Common myeloid progenitor, CD34-positive (primary cell): ENCODE data around the gene SPACA9.

ENCODE experiments used
- CTCF ChIA-PET: fragments of 350-600 bp; sonication (Branson Sonifier 250); formaldehyde crosslinking; loops from one replicate; lab custom pipeline; 2021; ENCODE audit warnings: antibody characterized with exemption; lab: Charles Lee
- POLR2A ChIA-PET: fragments of 350-600 bp; sonication (Branson Sonifier 250); formaldehyde crosslinking; loops from one replicate; lab custom pipeline; 2021; ENCODE audit warnings: antibody characterized with exemption; lab: Charles Lee
- DNase-seq, 3 donors: peaks; one replicate each; pipeline versions ENCODE4 v3.0.0 to v3.0.0-alpha.2; 2013
- H3K27ac ChIP-seq, 2 experiments: 1 replicate in 1 of 2; 2 replicates in 1 of 2; pipeline ENCODE4 v1.7.0; 2013; ENCODE audit warnings: inconsistent platforms in 2 of 2, low read length in 2 of 2, mild to moderate bottlenecking in 2 of 2, low read depth in 1 of 2, moderate library complexity in 1 of 2; ENCODE audit not compliant: severe bottlenecking in 2 of 2, insufficient read depth in 1 of 2, poor library complexity in 1 of 2
- H3K27me3 ChIP-seq, 5 experiments: replicated peaks in 2 of 5; 1 replicate in 3 of 5; 2 replicates in 2 of 5; pipeline versions ENCODE4 v1.6.1 to v1.7.0; 2013; ENCODE audit warnings: low read length in 4 of 5, mild to moderate bottlenecking in 2 of 5, moderate library complexity in 2 of 5, inconsistent platforms in 1 of 5; ENCODE audit not compliant: insufficient read depth in 5 of 5, control insufficient read depth in 4 of 5
- H3K36me3 ChIP-seq, 4 experiments: 1 replicate in 2 of 4; 2 replicates in 2 of 4; pipeline versions ENCODE4 v1.6.1 to v1.7.0; 2013; ENCODE audit warnings: low read length in 3 of 4, control low read depth in 1 of 4, mild to moderate bottlenecking in 1 of 4; ENCODE audit not compliant: control insufficient read depth in 4 of 4, insufficient read depth in 4 of 4
- H3K4me1 ChIP-seq, 4 experiments: 1 replicate in 3 of 4; 2 replicates in 1 of 4; pipeline versions ENCODE4 v1.6.1 to v1.7.1; 2013; ENCODE audit warnings: low read length in 3 of 4, mild to moderate bottlenecking in 3 of 4, control low read depth in 1 of 4, inconsistent platforms in 1 of 4, moderate library complexity in 1 of 4; ENCODE audit not compliant: control insufficient read depth in 4 of 4, insufficient read depth in 4 of 4; ENCODE audit errors: control extremely low read depth in 1 of 4
- H3K4me3 ChIP-seq, 7 experiments: 1 replicate in 4 of 7; 2 replicates in 3 of 7; pipeline versions ENCODE4 v1.5.1 to v1.7.0; 2013; ENCODE audit warnings: mild to moderate bottlenecking in 7 of 7, low read length in 6 of 7, moderate library complexity in 6 of 7, inconsistent platforms in 2 of 7, low read depth in 2 of 7, control low read depth in 1 of 7; ENCODE audit not compliant: insufficient read depth in 4 of 7, control insufficient read depth in 1 of 7; ENCODE audit errors: extremely low read depth in 1 of 7
- H3K9me3 ChIP-seq, 5 experiments: 1 replicate in 4 of 5; 2 replicates in 1 of 5; pipeline versions ENCODE4 v1.6.1 to v1.7.1; 2013; ENCODE audit warnings: low read length in 4 of 5, mild to moderate bottlenecking in 2 of 5, inconsistent platforms in 1 of 5, low read depth in 1 of 5, moderate library complexity in 1 of 5; ENCODE audit not compliant: control insufficient read depth in 4 of 5, insufficient read depth in 2 of 5; ENCODE audit errors: control extremely low read depth in 1 of 5
- WGBS: methylation state at CpG from one replicate; pipeline ENCODE4 v1.1.5; 2013; ENCODE audit not compliant: insufficient coverage; 5-methylcytosine and 5-hydroxymethylcytosine counted together

Gene SPACA9

DNA sequence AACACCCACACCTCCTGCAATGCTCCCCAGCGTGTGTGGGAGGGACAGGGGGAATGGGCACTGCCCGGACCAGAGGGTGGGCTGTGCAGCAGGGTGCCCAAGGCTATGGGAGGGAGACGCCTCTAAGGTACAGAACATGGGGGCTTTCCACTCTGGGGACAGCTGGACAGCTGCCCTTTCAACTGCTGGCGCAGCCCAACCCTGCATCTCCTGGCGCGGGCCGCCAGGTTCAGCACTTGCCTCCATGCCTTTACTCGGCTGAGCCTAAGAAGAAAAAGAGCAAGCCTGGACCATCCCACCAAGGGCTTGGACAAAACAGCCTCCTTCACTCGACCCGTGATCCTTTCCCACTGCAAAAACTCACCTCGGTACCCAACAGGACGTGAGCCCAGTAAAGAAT lies 15.6 kb upstream of the SPACA9 start:
- Histone ChIP-seq H3K27me3 (no peaks in the 10 kb centered on the region), H3K36me3 (no peaks in the 10 kb centered on the region), H3K9me3 (no peaks in the 10 kb centered on the region), H3K27ac (no peak overlapping the region), H3K4me3 (no peak overlapping the region), H3K4me1 (no peaks in the 10 kb centered on the region)
- ChIA-PET CTCF (no interaction called here), POLR2A (interaction anchor here (0.7 kb wide), 1 partner anchor 16 kb away, joined by 3 read pairs; no protein-coding TSS in a partner anchor)
- DNase-seq, result no peak
- 95% methylated on average over 12 of the region's 12 CpGs for WGBS

DNA sequence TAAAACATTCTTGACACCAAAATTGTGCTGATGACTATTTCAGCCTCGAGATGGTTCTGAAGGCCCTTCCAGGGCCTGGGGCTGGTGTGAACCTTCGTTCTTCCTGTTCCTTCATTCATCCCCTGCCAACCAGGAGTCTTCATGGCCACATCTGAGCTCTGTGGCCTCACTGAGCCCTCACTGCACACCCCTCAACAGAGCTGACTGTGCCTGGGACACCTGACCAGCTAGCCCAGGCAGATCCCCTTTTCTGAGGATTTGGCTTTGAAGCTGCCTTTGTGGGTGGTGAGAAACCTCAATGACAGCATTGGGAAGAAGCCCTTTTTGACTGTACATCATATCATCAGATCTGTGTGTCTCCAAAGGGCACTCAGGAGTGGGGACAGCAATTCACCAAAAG lies 14.4 kb upstream of the SPACA9 start:
- Histone ChIP-seq H3K4me1 (no peaks in the 10 kb centered on the region), H3K27ac (no peak overlapping the region), H3K27me3 (no peaks in the 10 kb centered on the region), H3K36me3 (no peaks in the 10 kb centered on the region), H3K9me3 (no peaks in the 10 kb centered on the region), H3K4me3 (no peak overlapping the region)
- CTCF ChIA-PET, result interaction anchor here (1.1 kb wide), 1 partner anchor 38 kb away, joined by 3 read pairs; no protein-coding TSS in a partner anchor
- POLR2A ChIA-PET, result no interaction called here
- no peak for DNase-seq
- 100% methylated on average over 1 of the region's 2 CpGs for WGBS

DNA sequence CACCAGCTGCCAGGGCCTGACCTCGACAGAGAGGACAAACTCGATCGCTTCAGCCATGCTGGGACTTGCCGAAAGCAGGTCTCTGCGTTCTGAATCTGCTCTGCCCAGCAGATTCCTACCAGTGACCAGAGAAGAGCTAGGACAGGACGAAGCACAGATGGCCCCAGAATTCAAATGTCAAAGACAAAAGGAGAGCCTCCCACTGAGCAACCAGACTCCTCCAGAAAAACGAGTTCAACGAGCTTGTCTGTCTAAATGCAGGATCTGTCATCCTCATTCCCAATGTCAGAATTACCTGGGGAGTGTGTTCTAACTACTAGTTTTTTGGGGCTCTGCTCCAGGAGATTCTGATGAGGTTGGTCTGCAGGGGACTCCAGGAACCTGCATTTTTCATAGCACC lies 14.0 kb upstream of the SPACA9 start:
- ChIA-PET CTCF (no interaction called here), POLR2A (no interaction called here)

DNA sequence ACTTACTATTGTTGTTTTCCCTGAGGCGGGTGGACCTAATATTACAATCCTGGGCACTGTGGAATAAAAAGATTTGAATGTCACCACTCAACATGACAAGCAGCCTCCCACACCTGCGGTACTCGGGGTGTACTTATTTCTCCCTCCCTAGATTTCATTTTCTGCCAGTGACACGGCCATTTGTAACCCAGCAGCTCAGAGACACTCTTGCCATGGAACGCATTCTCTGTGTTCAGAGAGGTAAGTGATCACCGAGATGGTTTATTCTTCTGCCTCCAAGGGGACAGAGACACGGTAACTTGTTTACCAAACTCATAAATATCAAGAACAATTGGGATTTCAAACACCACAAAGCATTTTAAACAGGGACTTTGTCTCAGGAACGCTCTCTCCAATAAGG lies 11.8 kb upstream of the SPACA9 start:
- Histone ChIP-seq H3K36me3 (no peaks in the 10 kb centered on the region), H3K4me3 (no peak overlapping the region), H3K27me3 (peaks cover 0 to 2% (median 0%) of the 10 kb centered on the region in 5 experiments), H3K9me3 (no peaks in the 10 kb centered on the region), H3K27ac (no peak overlapping the region), H3K4me1 (peaks cover 0 to 2% (median 0%) of the 10 kb centered on the region in 4 experiments)
- CTCF ChIA-PET, result no interaction called here
- DNase-seq, result no peak
- 96% methylated on average over 7 of the region's 8 CpGs for WGBS
- POLR2A ChIA-PET, result no interaction called here

More for the DNA sequence above, 14.0 kb upstream of the SPACA9 start:
- no peak for DNase-seq
- H3K9me3 ChIP-seq, result no peaks in the 10 kb centered on the region
- no peaks in the 10 kb centered on the region for H3K27me3 ChIP-seq
- no peaks in the 10 kb centered on the region for H3K36me3 ChIP-seq
- no peak overlapping the region for H3K27ac ChIP-seq
- peaks cover 0 to 2% (median 0%) of the 10 kb centered on the region in 4 experiments for H3K4me1 ChIP-seq
- 97% methylated on average over 7 of the region's 8 CpGs for WGBS
- no peak overlapping the region for H3K4me3 ChIP-seq

DNA sequence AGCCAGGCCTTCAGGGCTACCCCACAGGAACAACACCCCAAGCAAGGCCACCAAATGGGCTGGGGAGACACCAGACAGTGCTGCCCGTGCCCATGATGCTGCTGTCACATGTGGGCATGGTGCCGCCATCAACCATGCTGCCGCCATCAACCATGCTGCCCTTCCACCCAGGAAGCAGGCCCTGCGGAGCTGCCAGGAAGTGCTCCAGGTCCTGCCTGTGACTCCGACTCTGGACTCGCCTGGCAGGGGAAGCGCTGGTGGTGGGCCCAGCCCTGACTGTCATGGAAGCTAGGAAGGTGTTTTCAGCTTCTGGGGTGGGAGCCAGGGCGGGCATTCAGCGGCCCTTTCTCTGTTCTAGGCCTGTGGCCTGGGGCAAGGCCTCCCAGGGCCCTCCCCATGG lies 9.4 kb upstream of the SPACA9 start:
- DNase-seq, result no peak
- H3K27me3 ChIP-seq, result peaks cover 0 to 2% (median 0%) of the 10 kb centered on the region in 5 experiments
- H3K27ac ChIP-seq, result no peak overlapping the region
- H3K9me3 ChIP-seq, result no peaks in the 10 kb centered on the region
- H3K4me1 ChIP-seq, result peaks cover 0 to 2% (median 0%) of the 10 kb centered on the region in 4 experiments
- 95% methylated on average over 8 of the region's 9 CpGs for WGBS
- H3K4me3 ChIP-seq, result no peak overlapping the region
- ChIA-PET CTCF (no interaction called here), POLR2A (no interaction called here)
- no peaks in the 10 kb centered on the region for H3K36me3 ChIP-seq

DNA sequence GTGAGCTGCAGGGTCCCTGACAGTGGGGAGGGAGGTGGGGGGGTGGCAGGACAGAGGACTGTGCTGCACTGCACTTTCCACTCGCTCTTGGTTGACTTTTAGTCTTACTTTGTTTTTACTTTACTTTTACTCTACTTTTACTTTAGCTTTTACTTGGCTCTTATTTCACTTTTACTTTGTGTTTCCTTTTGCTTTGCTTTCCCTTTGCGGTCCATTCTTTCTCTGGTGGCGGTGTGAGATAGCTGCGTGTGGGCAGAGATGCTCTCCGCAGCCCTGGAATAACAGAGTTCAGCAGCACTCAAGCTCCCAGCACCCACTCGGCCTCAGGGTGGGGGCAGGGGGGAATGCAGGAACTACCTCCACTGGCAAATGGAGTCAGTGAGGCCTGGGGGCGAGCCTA lies 5.3 kb upstream of the SPACA9 start:
- CTCF ChIA-PET, result interaction anchor here (0.6 kb wide), 1 partner anchor 204 kb away, joined by 4 read pairs; the partner anchor contains the start of gene DDX31
- peaks cover 0 to 3% (median 2%) of the 10 kb centered on the region in 5 experiments for H3K27me3 ChIP-seq
- POLR2A ChIA-PET, result no interaction called here
- no peak overlapping the region for H3K4me3 ChIP-seq
- DNase-seq, result no peak
- no peaks in the 10 kb centered on the region for H3K36me3 ChIP-seq
- 92% methylated on average over 6 of the region's 7 CpGs for WGBS
- no peaks in the 10 kb centered on the region for H3K9me3 ChIP-seq
- peaks cover 0 to 11% (median 8%) of the 10 kb centered on the region in 4 experiments for H3K4me1 ChIP-seq
- no peak overlapping the region for H3K27ac ChIP-seq

DNA sequence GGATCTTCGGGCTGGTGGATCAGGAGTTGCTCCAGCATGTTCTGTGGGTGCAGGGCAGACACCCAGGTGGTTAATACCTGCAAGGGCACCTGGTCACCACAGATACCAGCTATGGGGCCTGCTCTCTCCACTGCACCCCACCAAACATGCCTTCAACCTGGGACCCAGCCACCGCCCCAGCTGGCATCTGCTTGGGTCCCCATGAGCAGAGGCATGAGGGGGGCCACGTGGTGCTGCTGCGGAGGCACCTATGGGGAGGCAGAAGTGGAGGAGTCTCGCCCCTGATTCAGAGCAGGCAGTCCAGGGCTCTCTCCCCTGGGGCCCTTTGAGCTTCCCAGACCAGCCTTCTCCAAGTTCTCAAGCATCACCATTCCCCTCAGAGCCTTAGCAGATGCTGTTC lies 3.5 kb upstream of the SPACA9 start:
- no peak for DNase-seq
- Histone ChIP-seq H3K4me3 (no peak overlapping the region), H3K27ac (no peak overlapping the region), H3K36me3 (no peaks in the 10 kb centered on the region), H3K4me1 (peaks cover 0 to 27% (median 21%) of the 10 kb centered on the region in 4 experiments), H3K27me3 (peaks cover 0 to 3% (median 2%) of the 10 kb centered on the region in 5 experiments), H3K9me3 (no peaks in the 10 kb centered on the region)
- ChIA-PET POLR2A (no interaction called here), CTCF (interaction anchor here (0.8 kb wide), 1 partner anchor 28 kb away, joined by 3 read pairs; no protein-coding TSS in a partner anchor)
- WGBS, result 96% methylated on average over 5 of the region's 5 CpGs
